NCI-H2107 treated with DMSO at 0.1 percent for 48 hours (cell line): Measurements from ENCODE around the gene UBE2K.
"Not testable (repeated sequence)": the region's sequence is repeated elsewhere in the genome, so short reads cannot be mapped to it uniquely, and the experiment has no call there.

Source experiments
- DNase-seq: peaks from one replicate; lab custom pipeline; 2025; ENCODE audit not compliant: unreplicated experiment; lab: John Stamatoyannopoulos, UW

UBE2K gene

DNA sequence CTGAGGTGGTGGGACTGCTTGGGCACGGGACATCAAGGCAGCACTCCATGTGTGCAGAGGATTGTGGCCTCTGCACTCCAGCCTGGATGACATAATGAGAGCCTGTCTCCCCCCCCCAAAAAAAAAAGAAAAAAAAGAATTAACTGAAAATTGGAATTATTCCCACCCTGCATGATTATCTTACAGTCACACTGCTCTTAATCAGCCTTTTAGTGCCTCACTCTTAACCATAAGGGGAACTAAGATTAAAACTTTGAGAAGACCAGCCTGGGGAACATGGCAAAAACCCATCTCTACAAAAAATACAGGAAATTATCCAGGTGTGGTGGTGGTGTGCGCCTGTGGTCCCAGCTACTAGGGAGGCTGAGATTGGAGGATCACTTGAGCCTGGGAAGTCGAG, 94.6 kb downstream of the UBE2K start:
- DNase-seq = no peak

DNA sequence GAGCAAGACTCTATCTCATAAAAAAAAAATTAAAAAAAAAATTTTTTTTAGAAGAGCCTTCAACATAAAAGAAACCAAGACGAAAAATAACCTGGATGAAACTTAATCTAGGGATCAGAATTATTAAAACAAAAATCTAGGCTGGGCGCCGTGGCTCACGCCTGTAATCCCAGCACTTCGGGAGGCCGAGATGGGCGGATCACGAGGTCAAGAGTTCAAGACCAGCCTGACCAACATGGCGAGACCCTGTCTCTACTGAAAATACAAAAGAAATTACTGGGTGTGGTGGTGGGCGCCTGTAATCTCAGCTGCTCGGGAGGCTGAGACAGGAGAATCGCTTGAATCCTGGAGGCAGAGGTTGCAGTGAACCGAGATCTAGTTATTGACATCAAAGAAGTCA, 95.0 kb downstream of the UBE2K start:
- not testable (repeated sequence) for DNase-seq

DNA sequence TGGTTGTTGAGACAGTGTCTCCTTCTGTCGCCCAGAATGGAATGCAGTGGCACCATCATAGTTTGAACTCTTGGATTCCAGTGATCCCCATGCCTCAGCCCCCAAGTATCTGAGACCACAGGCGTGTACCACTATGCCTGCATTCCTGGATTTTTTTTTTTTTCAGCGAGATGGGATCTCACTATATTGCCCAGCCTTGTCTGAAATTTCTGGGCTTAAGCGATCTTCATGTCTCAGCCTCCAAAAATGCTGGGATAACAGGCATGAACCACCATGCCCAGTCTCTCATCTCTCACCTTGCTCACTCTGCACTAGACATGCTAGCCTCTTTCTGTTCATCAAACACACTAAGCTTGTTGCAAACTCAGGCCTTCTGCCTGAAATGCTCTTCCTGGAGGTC, 104.1 kb downstream of the UBE2K start:
- no peak for DNase-seq

DNA sequence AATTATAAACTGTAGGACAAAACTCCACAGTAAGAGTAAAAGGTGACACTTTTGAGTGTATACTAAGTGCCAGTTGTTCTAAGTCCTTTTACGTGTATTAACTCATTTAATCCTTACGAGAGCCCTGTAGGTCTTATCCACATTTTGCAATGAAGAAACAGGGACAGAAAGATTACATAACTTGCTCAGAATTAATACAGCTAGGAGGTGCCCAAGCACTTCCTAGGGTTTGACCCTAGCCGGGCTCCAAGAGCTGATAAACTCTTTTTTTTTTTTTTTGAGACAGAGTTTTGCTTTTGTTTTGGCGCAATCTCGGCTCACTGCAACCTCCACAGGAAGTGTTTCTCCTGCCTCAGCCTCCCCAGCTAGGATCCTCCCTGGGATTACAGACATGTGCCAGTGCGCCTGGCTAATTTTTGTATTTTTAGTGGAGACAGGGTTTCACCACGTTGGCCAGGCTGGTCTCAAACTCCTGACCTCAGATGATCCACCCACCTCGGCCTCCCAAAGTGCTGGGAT, 110.4 kb downstream of the UBE2K start:
- DNase-seq = no peak

DNA sequence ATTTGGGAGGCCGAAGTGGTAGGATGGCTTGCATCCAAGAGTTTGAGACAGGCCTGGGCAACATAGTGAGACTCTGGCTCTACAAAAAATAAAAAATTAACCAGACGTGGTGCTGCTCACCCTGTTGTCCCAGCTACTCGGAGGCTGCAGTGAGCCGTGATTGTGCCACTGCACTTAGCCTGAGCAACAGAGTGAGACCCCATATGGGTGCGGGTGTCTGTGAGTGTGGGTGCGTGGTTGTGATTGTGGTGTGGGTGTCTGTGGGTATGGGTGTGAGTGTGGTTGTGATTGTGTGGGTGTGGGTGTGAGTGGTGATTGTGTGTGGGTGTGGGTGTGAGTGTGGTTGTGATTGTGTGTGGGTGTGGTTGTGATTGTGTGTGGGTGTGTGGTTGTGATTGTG, 114.6 kb downstream of the UBE2K start:
- no peak for DNase-seq

DNA sequence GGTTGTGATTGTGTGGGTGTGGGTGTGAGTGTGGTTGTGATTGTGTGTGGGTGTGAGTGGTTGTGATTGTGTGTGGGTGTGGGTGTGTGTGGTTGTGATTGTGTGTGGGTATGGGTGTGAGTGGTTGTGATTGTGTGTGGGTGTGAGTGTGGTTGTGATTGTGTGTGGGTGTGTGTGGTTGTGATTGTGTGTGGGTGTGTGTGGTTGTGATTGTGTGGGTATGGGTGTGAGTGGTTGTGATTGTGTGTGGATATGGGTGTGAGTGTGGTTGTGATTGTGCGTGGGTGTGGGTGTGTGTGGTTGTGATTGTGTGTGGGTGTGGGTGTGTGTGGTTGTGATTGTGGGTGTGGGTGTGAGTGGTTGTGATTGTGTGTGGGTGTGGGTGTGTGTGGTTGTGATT, 115.1 kb downstream of the UBE2K start:
- DNase-seq = not testable (repeated sequence)

DNA sequence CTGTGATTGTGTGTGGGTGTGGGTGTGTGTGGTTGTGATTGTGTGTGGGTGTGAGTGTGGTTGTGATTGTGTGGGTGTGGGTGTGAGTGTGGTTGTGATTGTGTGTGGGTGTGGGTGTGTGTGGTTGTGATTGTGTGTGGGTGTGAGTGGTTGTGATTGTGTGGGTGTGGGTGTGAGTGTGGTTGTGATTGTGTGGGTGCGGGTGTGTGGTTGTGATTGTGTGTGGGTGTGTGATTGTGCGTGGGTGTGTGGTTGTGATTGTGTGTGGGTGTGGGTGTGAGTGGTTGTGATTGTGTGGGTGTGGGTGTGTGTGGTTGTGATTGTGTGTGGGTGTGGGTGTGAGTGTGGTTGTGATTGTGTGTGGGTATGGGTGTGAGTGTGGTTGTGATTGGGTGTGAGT, 115.8 kb downstream of the UBE2K start:
- DNase-seq = not testable (repeated sequence)

DNA sequence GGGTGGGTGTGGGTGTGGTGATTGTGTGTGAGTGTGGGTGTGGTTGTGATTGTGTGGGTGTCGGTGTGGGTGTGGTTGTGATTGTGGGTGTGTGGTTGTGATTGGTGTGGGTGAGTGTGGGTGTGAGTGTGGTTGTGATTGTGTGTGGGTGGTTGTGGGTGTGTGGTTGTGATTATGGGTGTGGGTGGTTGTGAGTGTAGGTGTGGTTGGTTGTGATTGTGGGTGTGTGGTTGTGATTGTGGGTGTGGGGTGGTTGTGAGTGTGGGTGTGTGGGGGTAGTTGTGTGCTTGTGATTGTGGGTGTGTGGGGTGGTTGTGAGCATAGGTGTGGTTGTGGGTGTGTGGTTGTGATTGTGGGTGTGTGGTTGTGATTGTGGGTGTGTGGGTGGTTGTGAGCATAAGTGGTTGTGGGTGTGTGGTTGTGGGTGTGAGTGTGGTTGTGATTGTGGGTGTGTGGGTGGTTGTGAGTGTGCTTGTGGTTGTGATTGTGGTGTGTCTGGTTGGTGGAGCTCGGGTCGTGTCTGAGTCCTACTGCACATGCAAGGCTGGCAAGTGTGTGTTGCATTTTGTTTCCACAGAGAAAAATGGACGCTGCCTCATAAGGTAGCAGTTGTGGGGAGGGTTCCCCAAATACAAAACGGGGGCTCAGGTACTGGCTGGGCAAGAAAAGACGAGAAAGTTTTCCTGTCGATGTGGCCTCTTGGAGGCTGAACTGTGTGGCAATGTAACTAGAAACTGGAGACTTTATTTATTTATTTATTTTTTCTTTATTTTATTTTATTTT, 116.7 kb downstream of the UBE2K start:
- DNase-seq = no peak

DNA sequence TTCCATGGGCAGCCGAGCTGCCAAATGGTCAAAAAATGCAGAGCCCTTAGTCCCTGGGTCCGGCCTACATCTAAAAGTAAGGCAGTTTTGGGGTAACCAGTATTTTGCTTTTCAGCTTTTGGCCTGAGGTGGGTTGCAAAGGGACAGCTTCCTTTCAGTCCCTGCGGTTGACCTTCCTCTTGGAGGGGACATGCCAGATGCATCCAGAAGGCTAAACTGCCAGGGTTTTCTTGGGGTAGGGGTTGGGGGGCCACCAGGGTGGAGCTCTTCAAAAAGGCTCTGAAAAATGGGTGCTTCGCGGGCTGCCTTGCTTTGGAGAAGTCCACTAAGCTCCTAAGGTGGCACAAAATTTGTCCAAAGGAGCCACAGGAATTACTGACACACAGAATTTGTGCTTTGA, 120.7 kb downstream of the UBE2K start:
- DNase-seq = no peak

DNA sequence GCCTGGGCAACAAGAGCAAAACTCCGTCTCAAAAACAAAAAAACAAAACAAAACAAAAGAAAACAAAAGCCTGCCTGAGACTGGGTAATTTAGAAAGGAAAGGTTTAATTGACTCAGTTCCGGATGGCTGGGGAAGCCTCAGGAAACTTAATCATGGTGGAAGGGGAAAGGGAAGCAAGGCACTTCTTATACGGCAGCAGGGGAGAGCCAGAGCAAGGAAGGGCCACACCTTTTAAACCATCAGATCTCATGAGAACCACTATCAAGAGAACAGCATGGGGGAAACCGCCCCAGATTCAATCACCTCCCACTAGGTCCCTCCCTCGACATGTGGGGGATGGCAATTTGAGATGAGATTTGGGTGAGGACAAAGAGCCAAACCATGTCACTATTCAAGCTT, 122.2 kb downstream of the UBE2K start:
- DNase-seq = no peak

DNA sequence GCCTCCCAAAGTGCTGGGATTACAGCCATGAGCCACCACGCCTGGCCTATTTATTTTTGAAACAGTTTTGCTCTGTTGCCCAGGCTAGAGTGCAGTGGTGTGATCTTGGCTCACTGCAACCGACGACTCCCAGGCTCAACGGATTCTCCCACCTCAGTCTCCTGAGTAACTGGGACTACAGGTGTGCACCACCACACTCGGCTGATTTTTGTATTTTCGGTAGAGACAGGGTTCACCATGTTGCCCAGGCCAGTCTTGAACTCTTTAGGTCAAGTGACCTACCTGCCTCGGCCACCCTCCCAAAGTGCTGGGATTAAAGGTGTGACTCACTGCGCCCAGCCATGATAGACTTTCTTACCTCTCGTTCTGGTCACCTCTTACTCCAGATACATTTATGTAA, 124.0 kb downstream of the UBE2K start:
- no peak for DNase-seq

DNA sequence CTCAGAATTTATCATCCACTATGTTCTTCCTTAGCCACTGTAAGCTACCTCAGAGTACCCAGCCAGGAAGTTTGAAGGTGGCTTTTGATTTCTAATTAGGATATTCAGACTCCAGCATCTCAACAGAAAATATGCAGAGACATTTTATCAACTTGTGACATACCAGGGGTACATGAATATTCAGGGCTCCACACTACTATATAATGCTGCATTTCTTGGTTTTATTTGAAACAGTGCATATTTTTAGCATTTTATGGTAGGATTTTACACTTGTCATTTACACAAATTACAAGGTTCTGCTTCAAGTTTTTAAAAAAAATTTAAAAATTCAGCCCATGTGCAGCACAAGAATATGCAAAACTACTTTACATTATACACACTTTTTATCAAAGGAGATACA, 124.7 kb downstream of the UBE2K start:
- no peak for DNase-seq

DNA sequence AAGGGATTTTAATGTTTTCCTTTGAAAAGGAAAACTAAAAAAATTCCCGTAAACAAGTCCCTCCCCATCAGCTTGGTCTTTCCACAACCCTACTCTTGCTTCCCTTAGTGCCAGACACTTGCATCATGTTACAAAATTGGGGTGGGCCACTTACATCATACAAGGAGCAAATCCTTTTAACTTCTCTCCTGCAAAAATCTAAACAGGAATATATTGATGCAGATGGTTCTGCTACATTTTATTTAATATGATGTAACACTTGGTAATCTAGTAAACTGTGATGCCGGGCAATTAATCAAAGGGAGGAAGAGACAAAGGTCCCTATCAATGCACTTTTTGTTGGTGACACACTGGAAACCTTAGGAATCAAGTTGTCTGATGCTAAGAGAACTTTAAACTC, 125.3 kb downstream of the UBE2K start:
- peak; percentile 7 for DNase-seq

DNA sequence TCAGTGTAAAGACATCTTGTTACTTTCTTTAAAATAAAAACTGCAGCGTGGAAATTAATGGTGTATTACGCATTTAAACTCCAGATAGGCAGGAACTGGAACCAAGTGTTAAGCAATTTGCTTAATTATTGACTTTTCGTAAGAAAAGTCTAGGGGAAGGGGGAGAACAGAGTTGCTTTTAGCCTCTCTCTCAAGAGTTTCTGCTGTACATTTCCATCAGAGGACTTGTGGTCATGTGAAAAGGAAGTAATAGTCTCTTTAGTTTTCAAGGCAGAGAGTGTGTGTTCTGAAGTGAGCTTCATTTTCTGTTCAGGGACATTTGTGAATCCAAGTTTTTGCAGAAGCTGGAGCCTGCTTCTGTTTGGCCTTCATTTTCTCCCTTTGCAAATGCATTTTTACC, 127.2 kb downstream of the UBE2K start:
- DNase-seq = no peak

DNA sequence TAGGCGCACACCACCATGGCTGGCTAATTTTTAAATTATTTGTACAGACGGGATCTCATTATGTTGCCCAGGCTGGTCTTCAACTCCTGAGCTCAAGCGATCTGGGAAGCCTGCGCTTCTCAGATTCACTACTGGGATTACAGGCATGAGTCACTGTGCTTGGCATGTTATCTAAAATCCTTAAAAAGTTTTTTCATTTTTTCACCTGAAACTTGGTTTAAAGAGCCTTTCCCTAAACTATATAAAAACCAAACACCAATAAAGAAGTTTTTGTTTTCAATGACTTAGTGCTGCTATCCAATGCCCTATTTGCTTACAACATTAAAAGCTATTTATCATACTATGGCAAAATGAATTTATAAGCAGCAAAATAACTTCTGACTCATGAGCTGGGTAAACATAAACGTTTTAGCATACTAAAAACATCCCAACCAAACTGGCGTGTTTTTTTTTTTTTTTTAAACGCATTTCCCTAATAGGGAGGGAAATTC, 127.8 kb downstream of the UBE2K start:
- DNase-seq = no peak
